ENCODE results near the gene EHD4.

The EHD4 gene

GRCh38 chr15:41848631-41849030 is 123.7 kb downstream of the EHD4 start:
- in situ Hi-C loops (cut with MboI; ENCODE audit: low sequenced_read_pairs), result no loop called here

- in situ Hi-C loops (cut with MboI; ENCODE audit: low sequenced_read_pairs), result no loop called here
Measured at GRCh38 chr15:41847981-41848380, 124.4 kb downstream of the EHD4 start.

DNA sequence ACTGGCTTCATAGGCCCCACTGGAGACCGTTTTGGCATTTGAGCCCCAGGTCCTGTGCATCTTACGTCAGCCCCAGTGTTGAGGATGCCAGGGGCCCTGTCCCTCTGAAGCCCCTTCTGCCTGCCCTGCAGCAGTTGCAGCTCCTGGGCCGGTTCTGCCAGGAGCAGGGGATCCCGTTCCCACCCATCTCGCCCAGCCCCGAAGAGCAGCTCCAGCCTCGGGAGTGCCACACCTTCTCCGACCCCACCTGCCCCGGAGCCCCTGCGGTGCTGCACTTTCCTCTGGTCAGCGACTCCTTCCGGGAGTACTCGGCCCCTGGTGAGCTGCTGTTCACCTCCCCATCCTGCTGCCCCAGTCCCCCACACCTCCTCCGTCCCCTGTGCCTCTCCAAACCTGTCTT is 125.2 kb downstream of the EHD4 start:
- in situ Hi-C loops (cut with MboI; ENCODE audit: low sequenced_read_pairs), result no loop called here
